HTR-8/SVneo (cell line): ENCODE results near the gene RSAD1.

Source experiments
- DNase-seq: peaks from one replicate; pipeline ENCODE4 v3.0.0; 2011; ENCODE audit warnings: low spot score, mixed read lengths; ENCODE audit not compliant: insufficient read length
- FAIRE-seq: peaks from 2 replicates; lab custom pipeline; 2011; peaks lifted over from hg19 to GRCh38; lab: Jason Lieb, UNC

Gene RSAD1

DNA sequence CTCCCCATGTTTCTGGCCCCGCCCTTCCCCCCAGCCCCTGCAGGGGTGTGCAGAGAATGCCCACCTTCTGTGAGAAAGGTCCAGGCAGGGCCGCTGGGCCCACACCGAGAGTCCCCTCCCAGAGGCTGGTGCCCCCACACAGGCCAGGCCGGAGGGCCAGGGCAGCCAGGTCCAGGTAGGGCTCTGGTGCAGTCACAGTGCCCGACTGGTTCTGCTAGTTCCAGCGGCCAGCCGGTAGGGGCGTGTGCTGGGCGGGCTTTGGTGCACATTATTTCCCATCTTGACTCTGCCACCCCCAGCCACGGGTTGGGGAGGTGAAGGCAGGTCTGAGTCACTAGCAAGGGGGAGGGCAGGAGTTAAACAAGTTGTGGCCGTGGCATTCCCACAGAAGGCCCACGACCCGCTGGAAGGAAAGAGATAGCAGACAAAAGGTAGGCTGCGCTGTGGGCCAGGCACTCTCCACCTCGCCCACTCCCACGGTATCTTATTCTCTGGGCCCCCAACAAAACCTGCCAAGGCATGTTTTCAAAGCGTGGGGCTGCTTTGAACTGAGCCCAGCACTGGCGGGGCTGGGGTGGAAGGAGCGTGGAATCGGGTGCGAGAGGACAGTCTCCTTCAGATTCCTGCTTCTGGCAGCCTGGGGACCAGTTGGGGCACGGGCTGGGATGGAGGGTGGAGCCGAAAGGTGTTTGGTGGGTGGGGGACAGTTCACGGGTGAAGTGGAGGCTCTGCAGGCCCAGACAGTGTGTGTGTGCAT is 55.7 kb downstream of the RSAD1 start:
- FAIRE-seq, result no peak
- no peak for DNase-seq

- DNase-seq (no peak), FAIRE-seq (peak; percentile 38)
Measured at GRCh38 chr17:50534979-50535326, 56.3 kb downstream of the RSAD1 start.

DNA sequence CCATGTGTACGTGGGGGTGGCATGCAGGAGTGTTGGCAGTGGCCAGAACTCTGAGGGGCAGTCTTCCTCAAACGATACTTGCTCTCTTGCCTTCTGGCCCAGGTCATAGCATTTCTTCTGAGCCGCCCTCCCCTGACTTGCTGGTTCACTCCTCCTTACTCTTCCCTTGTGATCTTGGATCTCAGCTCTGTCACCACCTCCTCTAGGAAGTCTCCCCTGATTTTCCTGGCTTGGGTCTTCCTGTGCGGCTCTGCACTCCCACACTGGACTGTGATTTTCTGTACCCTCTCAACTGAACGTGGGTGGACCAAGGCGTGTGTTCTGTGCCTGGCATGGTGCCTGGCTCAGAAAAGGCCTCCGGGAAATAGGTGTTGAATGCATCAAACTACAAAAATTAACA is 56.7 kb downstream of the RSAD1 start:
- FAIRE-seq, result peak; percentile 67
- no peak for DNase-seq
